GM21360 (cell line): ENCODE results near the gene INSL3.
"Not testable (repeated sequence)": the region's sequence is repeated elsewhere in the genome, so short reads cannot be mapped to it uniquely, and the experiment has no call there.

ENCODE experiments used
- ATAC-seq: cut with Tn5 transposase; IDR thresholded peaks from one replicate; pipeline ENCODE4 v1.9.1; 2021; ENCODE audit warnings: mild to moderate bottlenecking, moderate library complexity; ENCODE audit not compliant: unreplicated experiment

The INSL3 gene

GRCh38 chr19:17826508-17827056 lies 5.3 kb upstream of the INSL3 start:
- ATAC-seq: no peak

GRCh38 chr19:17824339-17824738 lies 3.0 kb upstream of the INSL3 start:
- ATAC-seq: no peak

GRCh38 chr19:17817668-17818363 lies 3.5 kb downstream of the INSL3 start:
- ATAC-seq: no peak

GRCh38 chr19:17812099-17812498 lies 9.2 kb downstream of the INSL3 start:
- no peak for ATAC-seq

- ATAC-seq: no peak
Observed at GRCh38 chr19:17811681-17812080, 9.6 kb downstream of the INSL3 start.

- ATAC-seq: no peak
Observed at GRCh38 chr19:17811103-17811502, 10.2 kb downstream of the INSL3 start.

- no peak for ATAC-seq
Observed at GRCh38 chr19:17807731-17808316, 13.5 kb downstream of the INSL3 start.

GRCh38 chr19:17806945-17807344 lies 14.4 kb downstream of the INSL3 start:
- ATAC-seq: no peak

- ATAC-seq: no peak
Observed at GRCh38 chr19:17805427-17805826, 15.9 kb downstream of the INSL3 start.

GRCh38 chr19:17803264-17803896 lies 17.9 kb downstream of the INSL3 start:
- ATAC-seq: no peak

GRCh38 chr19:17802137-17802858 lies 19.0 kb downstream of the INSL3 start:
- ATAC-seq: no peak

- not testable (repeated sequence) for ATAC-seq
Observed at GRCh38 chr19:17798599-17798998, 22.7 kb downstream of the INSL3 start.

- ATAC-seq: no peak
Observed at GRCh38 chr19:17797424-17798201, 23.7 kb downstream of the INSL3 start.

GRCh38 chr19:17796838-17797423 lies 24.4 kb downstream of the INSL3 start:
- ATAC-seq: no peak

- ATAC-seq: no peak
Observed at GRCh38 chr19:17796013-17796837, 25.1 kb downstream of the INSL3 start.

GRCh38 chr19:17795495-17795856 lies 25.8 kb downstream of the INSL3 start:
- ATAC-seq: no peak

GRCh38 chr19:17794731-17795494 lies 26.4 kb downstream of the INSL3 start, which contains the start of gene B3GNT3:
Gene B3GNT3, plus strand, starts transcription at chr19:17795138. Its CDS starts 12,670 bp downstream, at chr19:17807808.
- no peak for ATAC-seq

GRCh38 chr19:17794412-17794730 lies 26.9 kb downstream of the INSL3 start:
- no peak for ATAC-seq
